CD4-positive, CD25-positive, alpha-beta regulatory T cell (primary cell): ENCODE measurements around the gene MTHFD1L. TPM values are rescaled to one million over a fixed set of nuclear protein-coding genes. Genes with fewer than 3 reads are reported as not detected.
"Not testable (repeated sequence)": the region's sequence is repeated elsewhere in the genome, so short reads cannot be mapped to it uniquely, and the experiment has no call there.

ENCODE experiments used
- ATAC-seq, 2 donors: fragments of 150-1000 bp; cut with Tn5 transposase; one replicate each; pipeline ENCODE4 v1.10.0; 2021; ENCODE audit warnings: low read depth in 2 of 2, moderate number of reproducible peaks in 2 of 2, moderate library complexity in 1 of 2
- DNase-seq, 3 donors: peaks; one replicate each; pipeline versions ENCODE4 v3.0.0 to v3.0.0-alpha.2; 2012 to 2022; ENCODE audit warnings: mixed read lengths in 1 of 3
- H3K27ac ChIP-seq: one replicate; pipeline ENCODE4 v1.7.0; 2013; ENCODE audit warnings: mild to moderate bottlenecking, low read length; ENCODE audit not compliant: insufficient read depth, poor library complexity, severe bottlenecking
- H3K27me3 ChIP-seq: one replicate; pipeline ENCODE4 v1.7.0; 2013; ENCODE audit warnings: low read length; ENCODE audit not compliant: control insufficient read depth, insufficient read depth
- H3K36me3 ChIP-seq: one replicate; pipeline ENCODE4 v1.7.0; 2013; ENCODE audit warnings: mild to moderate bottlenecking, low read length, moderate library complexity; ENCODE audit not compliant: control insufficient read depth, insufficient read depth
- H3K4me1 ChIP-seq: 2 replicates; pipeline ENCODE4 v1.7.0; 2013; ENCODE audit warnings: mild to moderate bottlenecking, low read length; ENCODE audit not compliant: insufficient read depth, control insufficient read depth, poor library complexity, severe bottlenecking
- H3K4me3 ChIP-seq: one replicate; pipeline ENCODE4 v1.7.0; 2013; ENCODE audit warnings: low read depth, mild to moderate bottlenecking, low read length, moderate library complexity
- H3K9me3 ChIP-seq, 2 experiments: 1 replicate in 1 of 2; 2 replicates in 1 of 2; pipeline ENCODE4 v1.7.0; 2013; ENCODE audit warnings: low read length in 2 of 2, mild to moderate bottlenecking in 1 of 2, moderate library complexity in 1 of 2; ENCODE audit not compliant: control insufficient read depth in 2 of 2
- H3K27ac Mint-ChIP-seq, 3 donors: one replicate each; pipeline ENCODE4 v1.8.0; 2020 to 2022; ENCODE audit warnings: mild to moderate bottlenecking in 3 of 3, mixed read lengths in 3 of 3, moderate library complexity in 2 of 3
- H3K27me3 Mint-ChIP-seq: one replicate; pipeline ENCODE4 v1.8.0; 2022; ENCODE audit warnings: mild to moderate bottlenecking, mixed read lengths
- H3K36me3 Mint-ChIP-seq: one replicate; pipeline ENCODE4 v1.8.0; 2020; ENCODE audit warnings: mixed read lengths
- H3K4me1 Mint-ChIP-seq, 4 donors: one replicate each; pipeline ENCODE4 v1.8.0; 2020 to 2022; ENCODE audit warnings: mixed read lengths in 4 of 4, mild to moderate bottlenecking in 1 of 4
- H3K4me3 Mint-ChIP-seq, 4 donors: one replicate each; pipeline ENCODE4 v1.8.0; 2020 to 2022; ENCODE audit warnings: mild to moderate bottlenecking in 4 of 4, mixed read lengths in 4 of 4, moderate library complexity in 3 of 4
- H3K9me3 Mint-ChIP-seq, 7 donors: one replicate each; pipeline ENCODE4 v1.8.0; 2020 to 2022; ENCODE audit warnings: mixed read lengths in 7 of 7, mild to moderate bottlenecking in 3 of 7, moderate library complexity in 2 of 7
- polyA plus RNA-seq, 4 donors: library from polyadenylated mRNA; unstranded; fragments of 300-500 nt; fragmentation: Illumina TruSeq; gene quantifications; one replicate each; pipeline ENCODE4 v1.2.3, GENCODE V29; 2021
- total RNA-seq: library from RNA; stranded (reverse); gene quantifications from one replicate; pipeline ENCODE4 v1.2.3, GENCODE V29; 2022

The MTHFD1L gene
- total and polyA plus RNA-seq, 5 donors from 2014 or later: 2.0 to 11.1 (median 3.4) TPM

GRCh38 chr6:151081656-151082055 lies 216.2 kb downstream of the MTHFD1L start:
- H3K4me3 Mint-ChIP-seq: no peak overlapping the region
- Histone ChIP-seq H3K4me3 (no peak overlapping the region), H3K27me3 (no peaks in the 10 kb centered on the region), H3K4me1 (no peaks in the 10 kb centered on the region), H3K9me3 (no peaks in the 10 kb centered on the region), H3K27ac (no peak overlapping the region), H3K36me3 (no peaks in the 10 kb centered on the region)
- peaks cover 0 to 5% (median 0%) of the 10 kb centered on the region in 4 donors for H3K4me1 Mint-ChIP-seq
- ATAC-seq (no peak), DNase-seq (no peak)
- peak overlapping the region in 1 of 3 donors; percentile 26 for H3K27ac Mint-ChIP-seq
- peaks cover 0 to 4% (median 0%) of the 10 kb centered on the region in 7 donors for H3K9me3 Mint-ChIP-seq
- peaks cover 5% of the 10 kb centered on the region for H3K36me3 Mint-ChIP-seq
- no peaks in the 10 kb centered on the region for H3K27me3 Mint-ChIP-seq

DNA sequence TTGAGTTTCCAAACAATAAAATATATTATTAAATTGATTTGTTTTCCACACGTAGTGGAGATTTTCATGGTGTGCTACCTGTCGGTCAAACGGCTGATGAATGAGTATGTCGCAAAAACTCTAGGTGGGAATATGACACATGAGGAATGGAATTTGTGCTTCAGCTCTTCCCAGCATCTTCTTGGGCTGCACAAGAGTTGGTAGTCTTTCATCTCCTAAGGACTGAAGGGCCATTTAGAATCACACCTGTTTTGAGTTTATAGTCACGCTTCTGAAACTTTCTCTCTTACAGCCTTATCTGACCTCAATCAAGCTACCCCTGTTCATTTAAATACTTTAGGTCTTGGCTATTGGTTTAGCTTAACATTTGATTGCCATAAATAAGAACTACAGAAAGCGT lies 216.6 kb downstream of the MTHFD1L start:
- Histone ChIP-seq H3K4me1 (no peaks in the 10 kb centered on the region), H3K4me3 (no peak overlapping the region), H3K36me3 (no peaks in the 10 kb centered on the region), H3K9me3 (no peaks in the 10 kb centered on the region), H3K27me3 (no peaks in the 10 kb centered on the region), H3K27ac (no peak overlapping the region)
- Mint-ChIP-seq H3K4me1 (peaks cover 0 to 5% (median 0%) of the 10 kb centered on the region in 4 donors), H3K36me3 (peaks cover 5% of the 10 kb centered on the region), H3K27ac (peak overlapping the region in 1 of 3 donors; percentile 26), H3K9me3 (peaks cover 0 to 1% (median 0%) of the 10 kb centered on the region in 7 donors), H3K27me3 (no peaks in the 10 kb centered on the region), H3K4me3 (no peak overlapping the region)
- ATAC-seq: no peak
- DNase-seq: no peak

DNA sequence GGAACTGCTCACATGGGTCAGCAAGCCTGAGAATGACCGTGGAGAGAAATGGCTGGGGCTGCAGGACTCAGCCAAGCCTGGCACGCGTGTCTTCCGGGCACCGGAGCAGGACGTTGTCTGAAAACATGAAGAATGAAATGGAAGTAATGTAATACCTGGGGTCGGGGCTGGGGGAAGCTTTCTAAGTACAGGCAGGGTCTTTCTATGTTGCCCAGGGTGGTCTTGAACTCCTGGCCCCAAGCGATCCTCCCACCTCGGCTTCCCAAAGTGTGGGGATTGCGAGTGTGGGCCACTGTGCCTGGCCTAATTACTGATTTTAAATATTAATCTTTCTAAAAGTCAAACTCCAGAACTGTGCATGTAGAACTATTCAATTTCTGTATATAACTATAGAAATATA lies 218.8 kb downstream of the MTHFD1L start:
- Mint-ChIP-seq H3K4me3 (no peak overlapping the region), H3K36me3 (no peaks in the 10 kb centered on the region), H3K27me3 (no peaks in the 10 kb centered on the region), H3K9me3 (no peaks in the 10 kb centered on the region), H3K4me1 (no peaks in the 10 kb centered on the region), H3K27ac (no peak overlapping the region)
- ATAC-seq (no peak), DNase-seq (no peak)
- Histone ChIP-seq H3K4me3 (no peak overlapping the region), H3K36me3 (no peaks in the 10 kb centered on the region), H3K4me1 (no peaks in the 10 kb centered on the region), H3K9me3 (no peaks in the 10 kb centered on the region), H3K27ac (no peak overlapping the region), H3K27me3 (no peaks in the 10 kb centered on the region)

- not testable (repeated sequence) for H3K4me3 Mint-ChIP-seq, H3K36me3 Mint-ChIP-seq, H3K9me3 Mint-ChIP-seq, H3K4me1 ChIP-seq, H3K36me3 ChIP-seq, DNase-seq, H3K4me1 Mint-ChIP-seq, H3K4me3 ChIP-seq, H3K27me3 ChIP-seq, H3K27me3 Mint-ChIP-seq, H3K27ac Mint-ChIP-seq, ATAC-seq, H3K27ac ChIP-seq, H3K9me3 ChIP-seq
Measured at GRCh38 chr6:151087055-151087454, 221.6 kb downstream of the MTHFD1L start.

GRCh38 chr6:151087861-151088598 lies 222.5 kb downstream of the MTHFD1L start:
- no peak overlapping the region for H3K27ac ChIP-seq
- DNase-seq: no peak
- Mint-ChIP-seq H3K9me3 (no peaks in the 10 kb centered on the region), H3K4me1 (no peaks in the 10 kb centered on the region), H3K27ac (no peak overlapping the region), H3K27me3 (no peaks in the 10 kb centered on the region), H3K4me3 (no peak overlapping the region), H3K36me3 (peaks cover 6% of the 10 kb centered on the region)
- H3K4me1 ChIP-seq: no peaks in the 10 kb centered on the region
- no peak for ATAC-seq
- H3K27me3 ChIP-seq: no peaks in the 10 kb centered on the region
- no peaks in the 10 kb centered on the region for H3K36me3 ChIP-seq
- no peaks in the 10 kb centered on the region for H3K9me3 ChIP-seq
- H3K4me3 ChIP-seq: no peak overlapping the region

DNA sequence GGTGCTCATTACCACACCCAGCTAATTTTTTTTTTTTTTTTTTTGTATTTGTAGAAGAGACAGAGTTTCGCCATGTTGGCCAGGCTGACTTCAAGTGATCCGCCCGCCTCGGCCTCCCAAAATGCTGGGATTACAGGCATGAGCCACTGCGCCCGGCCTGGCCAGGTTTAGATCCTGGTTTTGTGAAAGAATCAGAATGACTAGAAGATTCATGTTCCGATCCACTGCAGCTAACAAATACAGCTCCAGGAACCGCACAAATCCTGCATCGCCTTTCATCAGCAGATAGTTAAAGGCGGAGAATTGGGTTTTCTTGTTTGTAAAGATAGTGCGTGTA lies 223.1 kb downstream of the MTHFD1L start:
- Mint-ChIP-seq H3K27me3 (no peaks in the 10 kb centered on the region), H3K36me3 (peaks cover 9% of the 10 kb centered on the region), H3K4me3 (no peak overlapping the region), H3K27ac (no peak overlapping the region), H3K9me3 (no peaks in the 10 kb centered on the region), H3K4me1 (no peaks in the 10 kb centered on the region)
- Histone ChIP-seq H3K4me3 (no peak overlapping the region), H3K27ac (no peak overlapping the region), H3K9me3 (no peaks in the 10 kb centered on the region), H3K36me3 (no peaks in the 10 kb centered on the region), H3K4me1 (no peaks in the 10 kb centered on the region), H3K27me3 (no peaks in the 10 kb centered on the region)
- ATAC-seq: no peak
- no peak for DNase-seq

GRCh38 chr6:151088963-151089362 lies 223.5 kb downstream of the MTHFD1L start:
- DNase-seq (no peak), ATAC-seq (no peak)
- Histone ChIP-seq H3K36me3 (no peaks in the 10 kb centered on the region), H3K4me3 (no peak overlapping the region), H3K4me1 (no peaks in the 10 kb centered on the region), H3K27ac (no peak overlapping the region), H3K9me3 (no peaks in the 10 kb centered on the region), H3K27me3 (no peaks in the 10 kb centered on the region)
- Mint-ChIP-seq H3K9me3 (no peaks in the 10 kb centered on the region), H3K27me3 (no peaks in the 10 kb centered on the region), H3K27ac (no peak overlapping the region), H3K4me3 (no peak overlapping the region), H3K4me1 (no peaks in the 10 kb centered on the region), H3K36me3 (peaks cover 13% of the 10 kb centered on the region)

- Histone ChIP-seq H3K9me3 (no peaks in the 10 kb centered on the region), H3K27ac (no peak overlapping the region), H3K27me3 (no peaks in the 10 kb centered on the region), H3K36me3 (no peaks in the 10 kb centered on the region), H3K4me1 (no peaks in the 10 kb centered on the region), H3K4me3 (no peak overlapping the region)
- peaks cover 18% of the 10 kb centered on the region for H3K36me3 Mint-ChIP-seq
- no peak overlapping the region for H3K4me3 Mint-ChIP-seq
- H3K4me1 Mint-ChIP-seq: no peaks in the 10 kb centered on the region
- ATAC-seq (no peak), DNase-seq (no peak)
- no peak overlapping the region for H3K27ac Mint-ChIP-seq
- H3K9me3 Mint-ChIP-seq: no peaks in the 10 kb centered on the region
- H3K27me3 Mint-ChIP-seq: no peaks in the 10 kb centered on the region
Measured at GRCh38 chr6:151089978-151090377, 224.5 kb downstream of the MTHFD1L start.
